Measurements from ENCODE around the gene SCT. TPM values are rescaled to one million over a fixed set of nuclear protein-coding genes. Genes with fewer than 3 reads are reported as not detected.

Gene SCT
- total and polyA plus RNA-seq, 2 experiments from 2014 or later = 2.6 TPM; not detected in 1

- TF ChIP-seq ZNF462 (CRISPR knock-in tag; IDR thresholded peaks at IDR 0.05) (no peak), REST (IDR thresholded peaks at IDR 0.05; ENCODE audit: unreplicated experiment) (no peak), POLR2AphosphoS5 (IDR thresholded peaks at IDR 0.05; ENCODE audit: low read depth) (no peak)
These were observed 16.7 kb downstream of the SCT start (continued) for GRCh38 chr11:610146-610801.

- Histone ChIP-seq H3K27ac (ENCODE audit: low read depth) (no peak overlapping the region), H3K4me3 (no peak overlapping the region), H3K27me3 (ENCODE audit: insufficient read depth) (no peaks in the 10 kb centered on the region), H3K36me3 (ENCODE audit: insufficient read depth) (0 out of 2 replicates have a peak, but pooled peaks cover 10% of the 10 kb centered on the region), H3F3A (replicated peaks; ENCODE audit: low read depth) (peaks cover 34% of the 10 kb centered on the region), H3K79me2 (replicated peaks; ENCODE audit: insufficient read depth) (0 out of 2 replicates have a peak, but pooled peaks cover 4% of the 10 kb centered on the region), H4K20me1 (replicated peaks; ENCODE audit: insufficient read depth) (peaks cover 18% of the 10 kb centered on the region; the same call in 1 of the 2 replicates), H3K4me2 (no peak overlapping the region), H2AFZ (no peak overlapping the region), H3K4me1 (ENCODE audit: insufficient read depth) (peaks cover 4% of the 10 kb centered on the region; the same call in 1 of the 2 replicates), H3K9me2 (ENCODE audit: insufficient read depth) (no peaks in the 10 kb centered on the region)
- peaks cover 48% of the 10 kb centered on the region for H3K36me3 Mint-ChIP-seq (ENCODE audit: low read depth)
- no peaks in the 10 kb centered on the region for H3K9me3 Mint-ChIP-seq
- H3K4me3 Mint-ChIP-seq = no peak overlapping the region
- DNase-seq (ENCODE audit: low spot score) (no peak), ATAC-seq (no peak)
- H3K4me1 Mint-ChIP-seq = peaks cover 5% of the 10 kb centered on the region
- no peak overlapping the region for H3K27ac Mint-ChIP-seq
- H3K27me3 Mint-ChIP-seq (ENCODE audit: insufficient read depth, low read depth, poor library complexity) = peaks cover 9% of the 10 kb centered on the region
- TF ChIP-seq EZH2phosphoT487 (IDR thresholded peaks at IDR 0.05; ENCODE audit: unreplicated experiment) = no peak
- TF ChIP-seq ZNF114 (CRISPR knock-in tag; IDR thresholded peaks at IDR 0.05) = no peak
- no peak for TF ChIP-seq ETS1 (IDR thresholded peaks at IDR 0.05)
- TF ChIP-seq REST (IDR thresholded peaks at IDR 0.05; ENCODE audit: unreplicated experiment) = no peak
- TF ChIP-seq NANOG (IDR thresholded peaks at IDR 0.05; ENCODE audit: borderline replicate concordance) = no peak
- TF ChIP-seq STAT1 (IDR thresholded peaks at IDR 0.05; ENCODE audit: unreplicated experiment) = no peak
These were observed 17.6 kb downstream of the SCT start for GRCh38 chr11:609341-609811.

Measured in GM23338 (cell line).